Measurements from ENCODE around the gene ECE2.
"Not testable (repeated sequence)": the region's sequence is repeated elsewhere in the genome, so short reads cannot be mapped to it uniquely, and the experiment has no call there.

Gene ECE2

DNA sequence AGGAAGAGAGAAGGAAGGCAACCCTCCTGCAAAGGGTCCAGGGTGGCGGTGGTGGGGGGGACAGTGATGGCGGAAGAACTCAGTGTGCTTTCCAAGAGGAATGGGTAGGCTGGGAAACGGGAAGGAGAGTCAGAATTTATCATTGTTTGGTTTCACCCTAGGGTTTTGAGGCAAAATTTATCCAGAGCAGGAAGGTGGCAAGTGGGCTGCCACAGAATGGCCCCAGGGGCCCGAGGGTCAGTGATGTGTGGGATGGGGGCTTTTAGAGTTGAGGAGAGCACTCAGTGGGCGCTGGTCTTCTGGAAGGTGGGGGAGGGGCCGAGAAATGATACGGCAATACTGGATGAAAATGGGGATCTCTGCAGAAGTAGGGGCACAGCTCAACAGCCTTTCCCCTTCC is 62.2 kb downstream of the ECE2 start:
- H3K9ac ChIP-seq (ENCODE audit: low read length) = no peak overlapping the region

DNA sequence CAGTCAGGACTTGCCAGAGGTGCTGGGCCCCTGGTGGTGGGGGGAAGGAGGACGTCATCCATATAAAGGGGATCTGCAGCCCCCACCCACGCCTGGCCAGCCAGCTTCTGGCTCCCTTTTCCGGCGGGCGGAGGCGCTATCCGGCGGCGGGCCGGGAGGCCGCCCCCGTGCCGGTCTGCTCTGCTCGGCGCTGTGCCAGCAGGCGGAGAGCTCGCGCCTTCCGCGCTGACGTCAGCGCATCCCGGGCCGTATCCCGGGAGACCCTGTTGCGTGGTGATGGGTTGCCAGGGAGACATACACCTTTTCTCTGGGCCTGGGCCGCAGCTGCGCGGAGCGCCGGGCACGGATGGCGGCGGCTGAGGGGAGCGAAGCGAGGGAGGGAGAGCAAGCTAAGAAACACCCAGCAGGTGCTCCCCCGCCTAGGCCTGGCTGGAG is 62.7 kb downstream of the ECE2 start:
- Histone ChIP-seq H3K9me2 (replicated peaks; ENCODE audit: insufficient read depth, low read length) (no peaks in the 10 kb centered on the region), H3K79me2 (ENCODE audit: low read length) (no peaks in the 10 kb centered on the region), H3K36me3 (replicated peaks; ENCODE audit: insufficient read depth, low read length) (no peaks in the 10 kb centered on the region), H3K27ac (ENCODE audit: low read length) (no peak overlapping the region), H3K4me3 (ENCODE audit: low read length) (no peak overlapping the region), H3K9ac (ENCODE audit: low read length) (no peak overlapping the region), H3F3A (ENCODE audit: insufficient read depth, low read length) (peaks cover 18% of the 10 kb centered on the region), H3K27me3 (replicated peaks; ENCODE audit: insufficient read depth, low read length) (no peaks in the 10 kb centered on the region), H3K4me2 (ENCODE audit: low read depth, low read length) (no peak overlapping the region), H2AFZ (ENCODE audit: low read length) (no peak overlapping the region), H3K4me1 (ENCODE audit: low read length) (0 out of 2 replicates have a peak, but pooled peaks cover 4% of the 10 kb centered on the region), H3K9me3 (replicated peaks; ENCODE audit: insufficient read depth, low read length) (no peaks in the 10 kb centered on the region), H4K20me1 (ENCODE audit: insufficient read depth, low read length) (peaks cover 14% of the 10 kb centered on the region; the same call in 1 of the 2 replicates)
- no peak for TF ChIP-seq EZH2phosphoT487 (IDR thresholded peaks at IDR 0.05; ENCODE audit: low read length)
- no peak for TF ChIP-seq EZH2 (optimal IDR thresholded peaks at IDR 0.05; ENCODE audit: low read depth, low read length)
- TF ChIP-seq, protein P1, sequence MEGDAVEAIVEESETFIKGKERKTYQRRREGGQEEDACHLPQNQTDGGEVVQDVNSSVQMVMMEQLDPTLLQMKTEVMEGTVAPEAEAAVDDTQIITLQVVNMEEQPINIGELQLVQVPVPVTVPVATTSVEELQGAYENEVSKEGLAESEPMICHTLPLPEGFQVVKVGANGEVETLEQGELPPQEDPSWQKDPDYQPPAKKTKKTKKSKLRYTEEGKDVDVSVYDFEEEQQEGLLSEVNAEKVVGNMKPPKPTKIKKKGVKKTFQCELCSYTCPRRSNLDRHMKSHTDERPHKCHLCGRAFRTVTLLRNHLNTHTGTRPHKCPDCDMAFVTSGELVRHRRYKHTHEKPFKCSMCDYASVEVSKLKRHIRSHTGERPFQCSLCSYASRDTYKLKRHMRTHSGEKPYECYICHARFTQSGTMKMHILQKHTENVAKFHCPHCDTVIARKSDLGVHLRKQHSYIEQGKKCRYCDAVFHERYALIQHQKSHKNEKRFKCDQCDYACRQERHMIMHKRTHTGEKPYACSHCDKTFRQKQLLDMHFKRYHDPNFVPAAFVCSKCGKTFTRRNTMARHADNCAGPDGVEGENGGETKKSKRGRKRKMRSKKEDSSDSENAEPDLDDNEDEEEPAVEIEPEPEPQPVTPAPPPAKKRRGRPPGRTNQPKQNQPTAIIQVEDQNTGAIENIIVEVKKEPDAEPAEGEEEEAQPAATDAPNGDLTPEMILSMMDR (IDR thresholded peaks at IDR 0.05; ENCODE audit: low read length) = no peak
- DNase-seq = no peak

More for the DNA sequence above, 62.2 kb downstream of the ECE2 start:
- no peak overlapping the region for H3K4me3 ChIP-seq (ENCODE audit: low read length)
- no peak overlapping the region for H3K27ac ChIP-seq (ENCODE audit: low read length)
- 0 out of 2 replicates have a peak, but pooled peaks cover 4% of the 10 kb centered on the region for H3K4me1 ChIP-seq (ENCODE audit: low read length)
- no peak overlapping the region for H3K4me2 ChIP-seq (ENCODE audit: low read depth, low read length)
- peaks cover 24% of the 10 kb centered on the region for H3F3A ChIP-seq (ENCODE audit: insufficient read depth, low read length)
- no peak overlapping the region for H2AFZ ChIP-seq (ENCODE audit: low read length)
- H3K79me2 ChIP-seq (ENCODE audit: low read length) = peaks cover 5% of the 10 kb centered on the region; the same call in 1 of the 2 replicates
- H3K9me2 ChIP-seq (replicated peaks; ENCODE audit: insufficient read depth, low read length) = no peaks in the 10 kb centered on the region
- TF ChIP-seq EZH2 (optimal IDR thresholded peaks at IDR 0.05; ENCODE audit: low read depth, low read length) = no peak
- TF ChIP-seq, protein P1 (IDR thresholded peaks at IDR 0.05; ENCODE audit: low read length) = no peak
- TF ChIP-seq EZH2phosphoT487 (IDR thresholded peaks at IDR 0.05; ENCODE audit: low read length) = no peak
- no peaks in the 10 kb centered on the region for H3K36me3 ChIP-seq (replicated peaks; ENCODE audit: insufficient read depth, low read length)
- H3K9me3 ChIP-seq (replicated peaks; ENCODE audit: insufficient read depth, low read length) = no peaks in the 10 kb centered on the region
- H4K20me1 ChIP-seq (ENCODE audit: insufficient read depth, low read length) = peaks cover 18% of the 10 kb centered on the region; the same call in 1 of the 2 replicates
- no peaks in the 10 kb centered on the region for H3K27me3 ChIP-seq (replicated peaks; ENCODE audit: insufficient read depth, low read length)
- DNase-seq = no peak

DNA sequence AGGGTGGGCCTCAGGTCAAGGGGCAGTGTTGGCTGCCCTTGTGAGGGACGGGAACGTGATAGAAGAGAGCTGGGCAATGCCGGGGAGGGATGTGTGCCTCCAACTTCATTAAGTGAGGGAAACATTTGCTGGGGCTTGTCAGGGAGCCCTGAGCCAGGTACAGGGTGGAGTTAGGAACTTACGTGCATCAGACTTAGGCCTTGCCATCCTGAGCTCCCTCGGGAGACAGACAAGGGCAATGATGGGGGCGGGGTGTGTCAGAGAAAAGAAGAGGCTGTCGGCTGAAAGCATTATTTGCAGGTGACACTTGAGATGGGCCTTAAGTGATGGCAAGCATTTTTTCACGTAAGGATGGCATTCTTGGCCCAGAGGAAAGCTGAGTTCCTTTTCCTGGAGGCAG is 63.2 kb downstream of the ECE2 start:
- Histone ChIP-seq H3K9me2 (replicated peaks; ENCODE audit: insufficient read depth, low read length) (no peaks in the 10 kb centered on the region), H3K4me2 (ENCODE audit: low read depth, low read length) (no peak overlapping the region), H4K20me1 (ENCODE audit: insufficient read depth, low read length) (peaks cover 9% of the 10 kb centered on the region; the same call in 1 of the 2 replicates), H3F3A (ENCODE audit: insufficient read depth, low read length) (peaks cover 13% of the 10 kb centered on the region), H3K27ac (ENCODE audit: low read length) (no peak overlapping the region), H3K79me2 (ENCODE audit: low read length) (no peaks in the 10 kb centered on the region), H2AFZ (ENCODE audit: low read length) (no peak overlapping the region), H3K9me3 (replicated peaks; ENCODE audit: insufficient read depth, low read length) (no peaks in the 10 kb centered on the region), H3K27me3 (replicated peaks; ENCODE audit: insufficient read depth, low read length) (no peaks in the 10 kb centered on the region), H3K4me1 (ENCODE audit: low read length) (0 out of 2 replicates have a peak, but pooled peaks cover 4% of the 10 kb centered on the region), H3K36me3 (replicated peaks; ENCODE audit: insufficient read depth, low read length) (no peaks in the 10 kb centered on the region), H3K9ac (ENCODE audit: low read length) (no peak overlapping the region), H3K4me3 (ENCODE audit: low read length) (no peak overlapping the region)
- no peak for TF ChIP-seq EZH2phosphoT487 (IDR thresholded peaks at IDR 0.05; ENCODE audit: low read length)
- no peak for TF ChIP-seq EZH2 (optimal IDR thresholded peaks at IDR 0.05; ENCODE audit: low read depth, low read length)
- TF ChIP-seq, protein P1 (IDR thresholded peaks at IDR 0.05; ENCODE audit: low read length) = no peak
- no peak for DNase-seq

DNA sequence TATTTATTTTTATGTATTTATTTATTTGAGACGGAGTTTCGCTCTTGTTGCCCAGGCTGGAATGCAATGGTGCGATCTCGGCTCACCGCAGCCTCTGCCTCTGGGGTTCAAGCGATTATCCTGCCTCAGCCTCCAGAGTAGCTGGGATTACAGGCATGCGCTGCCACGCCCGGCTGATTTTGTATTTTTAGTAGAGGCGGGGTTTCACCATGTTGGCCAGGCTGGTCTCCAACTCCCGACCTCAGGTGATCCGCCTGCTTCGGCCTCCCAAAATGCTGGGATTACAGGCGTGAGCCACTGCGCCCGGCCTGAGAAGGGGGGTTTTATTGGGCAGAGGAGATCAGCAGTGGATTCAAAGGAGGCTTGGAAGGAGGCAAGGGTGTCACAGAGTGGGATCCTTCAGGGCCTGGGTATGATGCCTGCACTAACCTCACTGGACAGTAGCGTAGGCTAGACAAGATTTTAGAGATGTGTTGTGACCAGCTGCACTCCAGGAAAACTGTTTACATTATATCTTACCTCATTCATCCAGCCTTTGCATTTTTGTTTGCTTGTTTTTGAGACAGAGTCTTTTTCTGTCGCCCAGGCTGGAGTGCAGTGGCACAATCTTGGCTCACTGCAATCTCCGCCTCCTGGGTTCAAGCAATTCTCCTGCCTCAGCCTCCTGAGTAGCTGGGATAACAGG is 63.8 kb downstream of the ECE2 start:
- H3F3A ChIP-seq (ENCODE audit: insufficient read depth, low read length); H3K9me2 ChIP-seq (replicated peaks; ENCODE audit: insufficient read depth, low read length); DNase-seq; H3K27ac ChIP-seq (ENCODE audit: low read length); H3K9ac ChIP-seq (ENCODE audit: low read length); H3K27me3 ChIP-seq (replicated peaks; ENCODE audit: insufficient read depth, low read length); H3K79me2 ChIP-seq (ENCODE audit: low read length); H3K4me1 ChIP-seq (ENCODE audit: low read length); H3K4me2 ChIP-seq (ENCODE audit: low read depth, low read length); H3K9me3 ChIP-seq (replicated peaks; ENCODE audit: insufficient read depth, low read length); H4K20me1 ChIP-seq (ENCODE audit: insufficient read depth, low read length); H3K36me3 ChIP-seq (replicated peaks; ENCODE audit: insufficient read depth, low read length); H3K4me3 ChIP-seq (ENCODE audit: low read length); H2AFZ ChIP-seq (ENCODE audit: low read length): not testable (repeated sequence)

Data from MM.1S (cell line).